B cell (primary cell): ENCODE measurements around the gene S1PR1. TPM values are rescaled to one million over a fixed set of nuclear protein-coding genes. Genes with fewer than 3 reads are reported as not detected.

ENCODE experiments used
- ATAC-seq: fragments of 200-7000 bp; cut with Tn5 transposase; one replicate; pipeline ENCODE4 v1.10.0; 2021; ENCODE audit warnings: low read depth, mild to moderate bottlenecking, moderate number of reproducible peaks, moderate library complexity
- CTCF ChIA-PET: fragments of 350-600 bp; sonication (Branson Sonifier 250); formaldehyde crosslinking; loops from one replicate; lab custom pipeline; 2021; ENCODE audit warnings: antibody characterized with exemption, inconsistent platforms; lab: Charles Lee
- POLR2A ChIA-PET: fragments of 350-600 bp; sonication (Branson Sonifier 250); formaldehyde crosslinking; loops from one replicate; lab custom pipeline; 2021; ENCODE audit warnings: antibody characterized with exemption; lab: Charles Lee
- DNase-seq: peaks from one replicate; pipeline ENCODE4 v3.0.0; 2013
- H2AFZ ChIP-seq: 2 replicates; pipeline ENCODE4 v1.6.1; 2012; ENCODE audit warnings: mild to moderate bottlenecking, low read depth, low read length; ENCODE audit not compliant: insufficient read depth, poor library complexity, severe bottlenecking
- H3K27ac ChIP-seq, 2 donors: 1 replicate in 1 of 2; 2 replicates in 1 of 2; pipeline ENCODE4 v1.5.1; 2012 to 2013; ENCODE audit warnings: low read length in 2 of 2, mild to moderate bottlenecking in 2 of 2, moderate library complexity in 1 of 2
- H3K27me3 ChIP-seq, 4 experiments: fragments of 200-600 bp in 1 of 4; sonication (generic) in 1 of 4; replicated peaks in 1 of 4; 1 replicate in 2 of 4; 2 replicates in 2 of 4; pipeline versions ENCODE4 v1.6.1 to v1.7.0; 2013 to 2016; ENCODE audit warnings: low read length in 3 of 4, mild to moderate bottlenecking in 2 of 4, mixed read lengths in 1 of 4, moderate library complexity in 1 of 4; ENCODE audit not compliant: insufficient read depth in 4 of 4, control insufficient read depth in 3 of 4; ENCODE audit errors: control extremely low read depth in 1 of 4
- H3K36me3 ChIP-seq, 2 experiments: replicated peaks in 1 of 2; 1 replicate in 1 of 2; 2 replicates in 1 of 2; pipeline versions ENCODE4 v1.6.1 to v1.7.1; 2013; ENCODE audit warnings: low read length in 1 of 2; ENCODE audit not compliant: insufficient read depth in 2 of 2, control insufficient read depth in 1 of 2; ENCODE audit errors: control extremely low read depth in 1 of 2, extremely low read depth in 1 of 2
- H3K4me1 ChIP-seq, 2 donors: fragments of 200-600 bp in 1 of 2; sonication (generic) in 1 of 2; 1 replicate in 1 of 2; 2 replicates in 1 of 2; pipeline versions ENCODE4 v1.5.1 to v1.6.1; 2013 to 2017; ENCODE audit warnings: low read length in 2 of 2; ENCODE audit not compliant: control insufficient read depth in 2 of 2, insufficient read depth in 2 of 2
- H3K4me2 ChIP-seq: replicated peaks from 2 replicates; pipeline ENCODE3; 2012; ENCODE audit warnings: mild to moderate bottlenecking, low read depth, low read length; ENCODE audit not compliant: poor library complexity, severe bottlenecking
- H3K4me3 ChIP-seq, 5 experiments: fragments of 200-600 bp in 1 of 5; sonication (generic) in 1 of 5; 1 replicate in 3 of 5; 2 replicates in 2 of 5; pipeline versions ENCODE4 v1.5.1 to v1.7.0; 2011 to 2016; ENCODE audit warnings: low read length in 4 of 5, mild to moderate bottlenecking in 4 of 5, low read depth in 2 of 5, control low read depth in 1 of 5, moderate library complexity in 1 of 5; ENCODE audit not compliant: insufficient read depth in 1 of 5; ENCODE audit errors: control extremely low read depth in 1 of 5, extremely low read depth in 1 of 5
- H3K79me2 ChIP-seq: fragments of 200-600 bp; sonication (generic); one replicate; pipeline ENCODE4 v1.6.0; 2016; ENCODE audit warnings: low read length; ENCODE audit not compliant: control insufficient read depth, insufficient read depth
- H3K9ac ChIP-seq: fragments of 200-600 bp; sonication (generic); 2 replicates; pipeline ENCODE4 v1.6.1; 2017; ENCODE audit warnings: mild to moderate bottlenecking, low read length, moderate library complexity
- H3K9me3 ChIP-seq, 3 donors: one replicate each; pipeline versions ENCODE4 v1.6.1 to v1.7.1; 2013; ENCODE audit warnings: low read length in 2 of 3; ENCODE audit not compliant: control insufficient read depth in 2 of 3, insufficient read depth in 1 of 3; ENCODE audit errors: control extremely low read depth in 1 of 3
- H4K20me1 ChIP-seq: 2 replicates; pipeline ENCODE4 v1.6.0; 2012; ENCODE audit warnings: mild to moderate bottlenecking, low read length; ENCODE audit not compliant: insufficient read depth, control insufficient read depth, poor library complexity, severe bottlenecking
- H3K27ac Mint-ChIP-seq: one replicate; pipeline ENCODE4 v1.8.0; 2021; ENCODE audit warnings: mixed read lengths
- H3K27me3 Mint-ChIP-seq: one replicate; pipeline ENCODE4 v1.8.0; 2021; ENCODE audit warnings: mixed read lengths
- H3K4me1 Mint-ChIP-seq: one replicate; pipeline ENCODE4 v1.8.0; 2021; ENCODE audit warnings: mixed read lengths
- H3K4me3 Mint-ChIP-seq: one replicate; pipeline ENCODE4 v1.8.0; 2021; ENCODE audit warnings: mixed read lengths
- H3K9me3 Mint-ChIP-seq: one replicate; pipeline ENCODE4 v1.8.0; 2022; ENCODE audit warnings: mixed read lengths; ENCODE audit not compliant: insufficient read depth
- EZH2 ChIP-seq: IDR thresholded peaks from 2 replicates; pipeline ENCODE4 v1.6.1; 2012; ENCODE audit warnings: borderline replicate concordance, low read depth, mild to moderate bottlenecking, moderate library complexity, low read length; ENCODE audit not compliant: insufficient read depth, poor library complexity, severe bottlenecking
- WGBS: methylation state at CpG from one replicate; pipeline ENCODE4 v1.1.5; 2013; ENCODE audit warnings: missing lambda C conversion rate; ENCODE audit not compliant: insufficient coverage; 5-methylcytosine and 5-hydroxymethylcytosine counted together
- intact Hi-C: fragments of 100-400 bp; cut with micrococcal nuclease; formaldehyde crosslinking; loops from one replicate; pipeline ENCODE4 v1.10.0; 2022
- polyA plus RNA-seq: library from polyadenylated mRNA; depleted of rRNA; stranded (reverse); fragments of >200 nt; gene quantifications from 2 replicates; pipeline ENCODE4 v1.2.3, GENCODE V29; 2012
- total RNA-seq, 2 donors: library from RNA; stranded (reverse); fragments of 120-200 nt in 1 of 2; gene quantifications; 1 replicate in 1 of 2; 2 replicates in 1 of 2; pipeline versions ENCODE4 v1.2.3 to v1.2.4, GENCODE V29; 2013 to 2022
- TF ChIP-seq, protein P1 (sequence below): fragments of 200-600 bp; IDR thresholded peaks from one replicate; pipeline ENCODE4 v1.8.0; 2022; ENCODE audit warnings: antibody characterized with exemption, mild to moderate bottlenecking

The S1PR1 gene
- total and polyA plus RNA-seq, 2 donors (not counting 1 experiment from before 2014, with no cell fraction given), result 44.5 to 225 TPM

DNA sequence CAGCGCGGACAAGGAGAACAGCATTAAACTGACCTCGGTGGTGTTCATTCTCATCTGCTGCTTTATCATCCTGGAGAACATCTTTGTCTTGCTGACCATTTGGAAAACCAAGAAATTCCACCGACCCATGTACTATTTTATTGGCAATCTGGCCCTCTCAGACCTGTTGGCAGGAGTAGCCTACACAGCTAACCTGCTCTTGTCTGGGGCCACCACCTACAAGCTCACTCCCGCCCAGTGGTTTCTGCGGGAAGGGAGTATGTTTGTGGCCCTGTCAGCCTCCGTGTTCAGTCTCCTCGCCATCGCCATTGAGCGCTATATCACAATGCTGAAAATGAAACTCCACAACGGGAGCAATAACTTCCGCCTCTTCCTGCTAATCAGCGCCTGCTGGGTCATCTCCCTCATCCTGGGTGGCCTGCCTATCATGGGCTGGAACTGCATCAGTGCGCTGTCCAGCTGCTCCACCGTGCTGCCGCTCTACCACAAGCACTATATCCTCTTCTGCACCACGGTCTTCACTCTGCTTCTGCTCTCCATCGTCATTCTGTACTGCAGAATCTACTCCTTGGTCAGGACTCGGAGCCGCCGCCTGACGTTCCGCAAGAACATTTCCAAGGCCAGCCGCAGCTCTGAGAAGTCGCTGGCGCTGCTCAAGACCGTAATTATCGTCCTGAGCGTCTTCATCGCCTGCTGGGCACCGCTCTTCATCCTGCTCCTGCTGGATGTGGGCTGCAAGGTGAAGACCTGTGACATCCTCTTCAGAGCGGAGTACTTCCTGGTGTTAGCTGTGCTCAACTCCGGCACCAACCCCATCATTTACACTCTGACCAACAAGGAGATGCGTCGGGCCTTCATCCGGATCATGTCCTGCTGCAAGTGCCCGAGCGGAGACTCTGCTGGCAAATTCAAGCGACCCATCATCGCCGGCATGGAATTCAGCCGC is 2.5 kb downstream of the S1PR1 start:
- Histone ChIP-seq H3K4me1 (peaks cover 55 to 64% of the 10 kb centered on the region in 2 donors), H3K27me3 (no peaks in the 10 kb centered on the region)
- peak overlapping the region; percentile 97 for H3K4me3 Mint-ChIP-seq

More for the DNA sequence above, 2.5 kb downstream of the S1PR1 start:
- Histone ChIP-seq H3K9ac (peak overlapping the region; percentile 93), H4K20me1 (peaks cover 45% of the 10 kb centered on the region), H3K27ac (peak overlapping the region; percentile 58 to 84), H3K9me3 (no peaks in the 10 kb centered on the region), H3K4me3 (peak overlapping the region; percentile 74 to 98 (median 86)), H3K36me3 (peaks cover 0 to 59% of the 10 kb centered on the region in 2 experiments), H3K79me2 (peaks cover 79% of the 10 kb centered on the region), H2AFZ (no peak overlapping the region), H3K4me2 (peak overlapping the region; percentile 77)
- CTCF ChIA-PET, result interaction anchor here (0.7 to 12.4 kb wide), 57 partner anchors 10 to 322 kb away, joined by 3 to 257 read pairs (median 5); partner anchors contain the start of gene DPH5
- intact Hi-C loops, result loop anchor here (2.0 to 5.0 kb wide), 5 partner anchors 47 to 887 kb away; partner anchors contain the start of gene CDC14A
- WGBS, result 88% methylated on average over 42 of the region's 42 CpGs
- no peaks in the 10 kb centered on the region for H3K9me3 Mint-ChIP-seq
- H3K27ac Mint-ChIP-seq, result peak overlapping the region; percentile 92
- no peak for DNase-seq
- H3K4me1 Mint-ChIP-seq, result peaks cover 70% of the 10 kb centered on the region
- POLR2A ChIA-PET, result interaction anchor here (0.7 to 6.1 kb wide), 11 partner anchors 8 to 290 kb away, joined by 3 to 85 read pairs (median 8); no protein-coding TSS in a partner anchor
- TF ChIP-seq, protein P1, sequence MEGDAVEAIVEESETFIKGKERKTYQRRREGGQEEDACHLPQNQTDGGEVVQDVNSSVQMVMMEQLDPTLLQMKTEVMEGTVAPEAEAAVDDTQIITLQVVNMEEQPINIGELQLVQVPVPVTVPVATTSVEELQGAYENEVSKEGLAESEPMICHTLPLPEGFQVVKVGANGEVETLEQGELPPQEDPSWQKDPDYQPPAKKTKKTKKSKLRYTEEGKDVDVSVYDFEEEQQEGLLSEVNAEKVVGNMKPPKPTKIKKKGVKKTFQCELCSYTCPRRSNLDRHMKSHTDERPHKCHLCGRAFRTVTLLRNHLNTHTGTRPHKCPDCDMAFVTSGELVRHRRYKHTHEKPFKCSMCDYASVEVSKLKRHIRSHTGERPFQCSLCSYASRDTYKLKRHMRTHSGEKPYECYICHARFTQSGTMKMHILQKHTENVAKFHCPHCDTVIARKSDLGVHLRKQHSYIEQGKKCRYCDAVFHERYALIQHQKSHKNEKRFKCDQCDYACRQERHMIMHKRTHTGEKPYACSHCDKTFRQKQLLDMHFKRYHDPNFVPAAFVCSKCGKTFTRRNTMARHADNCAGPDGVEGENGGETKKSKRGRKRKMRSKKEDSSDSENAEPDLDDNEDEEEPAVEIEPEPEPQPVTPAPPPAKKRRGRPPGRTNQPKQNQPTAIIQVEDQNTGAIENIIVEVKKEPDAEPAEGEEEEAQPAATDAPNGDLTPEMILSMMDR, result peak; percentile 58
- TF ChIP-seq EZH2, result no peak
- no peaks in the 10 kb centered on the region for H3K27me3 Mint-ChIP-seq
- no peak for ATAC-seq
